NCI-H2171 (cell line): ENCODE results near the gene RASGEF1C.

Experiments
- DNase-seq: peaks from one replicate; lab custom pipeline; 2025; lab: John Stamatoyannopoulos, UW

The RASGEF1C gene

DNA sequence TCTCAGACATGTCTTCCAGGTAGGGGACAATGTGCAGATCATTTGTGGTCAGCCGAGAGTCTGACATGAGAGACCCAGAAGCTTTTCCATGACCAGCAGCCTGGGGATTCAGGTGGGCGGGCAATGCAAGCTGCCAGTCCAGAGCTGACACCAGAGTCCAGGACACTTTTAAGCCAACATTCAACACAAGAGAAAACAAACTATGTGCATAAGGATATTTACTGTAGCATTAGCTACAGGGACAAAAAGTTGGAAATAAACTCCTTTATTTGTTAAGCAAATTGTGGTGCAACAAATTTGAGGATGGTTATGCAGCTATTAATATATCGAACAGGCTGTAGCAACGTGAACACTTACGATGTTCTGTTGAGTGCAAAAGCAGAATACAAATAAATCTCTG is 127.5 kb downstream of the RASGEF1C start:
- DNase-seq, result no peak

DNA sequence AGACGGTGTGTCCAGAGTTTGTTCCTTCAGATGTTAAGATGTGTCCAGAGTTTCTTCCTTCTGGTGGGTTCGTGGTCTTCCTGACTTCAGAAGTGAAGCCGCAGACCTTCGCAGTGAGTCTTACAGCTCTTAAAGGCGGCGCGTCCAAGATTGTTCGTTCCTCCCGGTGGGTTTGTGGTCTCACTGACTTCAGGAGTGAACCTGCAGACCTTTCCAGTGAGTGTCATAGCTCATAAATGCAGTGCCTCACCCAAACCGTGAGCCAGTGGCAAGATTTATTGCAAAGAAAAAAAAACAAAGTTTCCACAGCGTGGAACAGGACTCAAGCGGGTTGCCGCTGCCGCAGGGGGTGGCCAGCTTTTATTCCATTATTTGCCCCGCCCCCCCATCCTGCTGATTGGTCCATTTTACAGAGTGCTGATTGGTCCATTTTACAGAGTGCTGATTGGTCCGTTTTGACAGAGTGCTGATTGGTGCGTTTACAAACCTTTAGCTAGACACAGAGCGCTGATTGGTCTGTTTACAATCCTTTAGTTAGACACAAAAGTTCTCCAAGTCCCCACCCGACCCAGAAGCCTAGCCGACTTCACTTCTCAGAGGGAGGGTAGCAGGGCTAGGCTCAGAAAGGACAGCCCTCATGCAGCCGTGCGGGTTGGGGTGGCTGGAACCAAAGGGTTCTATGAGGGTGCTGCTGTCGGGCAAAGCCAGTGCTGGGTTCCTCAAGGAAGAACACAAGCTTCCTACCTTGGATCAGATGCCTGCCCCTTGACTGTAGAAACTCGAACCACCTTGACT is 128.3 kb downstream of the RASGEF1C start:
- no peak for DNase-seq

GRCh38 chr5:180079702-180080466 is 129.1 kb downstream of the RASGEF1C start:
- DNase-seq, result no peak

- DNase-seq, result no peak
Observed at GRCh38 chr5:180078348-180078747, 130.7 kb downstream of the RASGEF1C start.

DNA sequence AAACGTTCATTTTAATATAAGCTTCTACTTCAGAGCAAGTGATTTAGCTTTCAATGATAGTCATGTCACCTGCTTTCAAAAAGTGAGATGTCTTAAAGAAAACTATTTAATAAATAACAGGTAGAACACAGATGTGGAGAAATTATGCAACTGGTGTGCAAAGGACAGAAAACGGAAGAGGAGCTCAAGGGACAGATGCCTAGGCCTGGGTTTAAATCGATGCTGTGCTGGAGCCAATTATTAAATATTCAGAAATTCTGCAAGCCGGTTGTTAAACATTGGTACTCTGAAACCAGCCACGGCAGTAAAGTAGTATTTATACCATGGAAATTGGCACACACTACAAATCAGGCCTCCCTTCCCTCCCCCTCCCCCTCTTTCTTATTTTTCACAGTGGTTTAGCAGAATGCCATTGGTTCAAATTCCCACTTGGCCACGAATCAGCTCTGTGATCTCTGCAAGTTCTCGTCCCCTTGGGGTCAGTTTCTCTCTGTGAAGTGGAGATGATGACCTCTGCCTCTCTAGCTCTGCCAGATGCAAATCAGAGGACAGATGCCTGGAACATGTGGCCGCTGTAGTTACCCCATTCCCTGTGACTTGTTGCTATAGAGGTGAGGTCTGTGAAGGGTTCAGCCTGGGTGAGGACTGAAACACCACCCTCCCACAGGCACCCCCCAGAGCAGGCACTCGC is 131.3 kb downstream of the RASGEF1C start:
- DNase-seq, result no peak

DNA sequence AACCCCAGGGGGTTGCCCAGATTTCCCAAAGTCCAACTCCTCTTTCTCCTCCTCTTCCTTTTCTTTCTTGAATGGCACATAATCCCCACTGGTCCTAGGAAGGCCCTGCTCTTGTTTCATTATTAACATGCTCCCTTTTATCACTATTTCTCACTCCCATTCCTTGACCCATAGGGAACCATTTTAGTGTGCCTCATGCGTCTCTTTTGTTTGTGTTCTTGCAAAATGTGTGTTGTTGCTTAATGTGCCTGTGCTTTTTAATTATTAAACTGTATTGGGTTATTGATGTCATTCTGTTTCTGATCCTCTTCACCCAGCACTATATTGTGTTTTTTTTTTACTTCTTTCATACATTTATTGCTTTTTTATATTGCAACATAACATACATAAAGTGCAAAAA is 133.3 kb downstream of the RASGEF1C start:
- DNase-seq, result no peak

- DNase-seq, result no peak
Observed at GRCh38 chr5:180074462-180074861, 134.5 kb downstream of the RASGEF1C start.

- no peak for DNase-seq
Observed at GRCh38 chr5:180072556-180072955, 136.5 kb downstream of the RASGEF1C start.

DNA sequence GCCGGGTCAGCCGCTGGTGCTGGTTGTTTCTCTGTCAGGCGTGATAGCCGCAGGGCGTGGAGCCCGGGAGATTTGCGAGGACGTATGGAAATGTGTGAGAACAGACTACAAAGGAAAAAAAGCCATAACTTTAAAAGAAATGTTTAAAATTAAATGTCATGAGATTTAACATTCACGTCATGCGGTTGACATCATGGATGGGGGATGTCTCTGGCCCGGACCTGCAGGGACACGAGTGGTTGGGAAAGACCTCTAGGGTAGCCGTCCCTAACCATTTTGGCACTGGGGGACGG is 136.8 kb downstream of the RASGEF1C start:
- no peak for DNase-seq

GRCh38 chr5:180071531-180072255 is 137.3 kb downstream of the RASGEF1C start, which contains the start of gene RNF130:
Gene RNF130 (minus strand): TSS chr5:180071759. CDS start chr5:180071702, 57 bp downstream.
- DNase-seq, result peak; percentile 66

- no peak for DNase-seq
Observed at GRCh38 chr5:180070756-180071530, 138.1 kb downstream of the RASGEF1C start.

- DNase-seq, result no peak
Observed at GRCh38 chr5:180069589-180070247, 139.3 kb downstream of the RASGEF1C start.

DNA sequence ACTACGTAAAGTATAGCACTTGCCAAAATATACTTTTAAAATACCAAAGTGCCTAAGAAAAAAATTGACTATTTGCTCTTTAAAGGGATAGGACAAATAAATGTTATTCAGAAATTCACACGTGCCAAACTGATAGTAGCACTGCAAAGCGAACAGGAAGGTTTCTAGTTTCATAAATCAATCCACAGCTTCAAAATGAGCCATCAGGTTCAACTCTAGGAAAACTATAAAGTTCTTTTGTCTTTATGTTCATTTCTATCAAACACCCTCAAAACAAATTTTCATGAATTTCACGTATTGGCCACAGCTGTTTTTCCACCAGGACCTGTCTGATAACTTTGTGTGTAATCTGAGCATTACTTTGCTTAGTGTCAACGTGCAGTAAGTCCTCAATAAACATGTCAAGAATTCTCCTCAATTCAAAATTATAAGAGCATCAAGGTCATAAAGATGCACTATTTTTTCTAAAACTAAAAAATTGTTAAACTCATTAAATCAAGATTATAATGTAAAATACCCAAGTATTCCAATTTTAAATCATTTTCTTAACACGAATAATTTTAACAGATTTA is 140.4 kb downstream of the RASGEF1C start:
- no peak for DNase-seq

- DNase-seq, result no peak
Observed at GRCh38 chr5:180067986-180068385, 141.0 kb downstream of the RASGEF1C start.

- DNase-seq, result no peak
Observed at GRCh38 chr5:180060192-180060591, 148.8 kb downstream of the RASGEF1C start.

DNA sequence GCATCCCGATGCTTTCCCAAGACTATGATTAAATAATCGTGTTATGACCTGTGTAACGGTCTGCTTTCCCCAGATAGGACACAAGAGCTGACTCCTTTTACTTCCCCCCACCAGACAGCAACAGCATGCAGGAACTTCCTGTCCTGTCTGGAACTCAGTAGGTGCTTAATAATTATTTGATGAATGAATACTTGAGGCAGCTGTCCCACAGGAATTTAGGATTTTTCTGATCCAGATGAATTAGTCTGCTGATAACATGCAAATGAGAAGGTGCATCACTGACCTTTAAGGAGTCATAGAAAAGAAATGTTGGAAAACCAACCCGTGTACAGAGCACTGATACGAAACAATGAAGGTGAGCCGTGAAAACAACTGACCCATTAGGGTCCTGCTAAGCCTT is 149.7 kb downstream of the RASGEF1C start:
- DNase-seq, result no peak

DNA sequence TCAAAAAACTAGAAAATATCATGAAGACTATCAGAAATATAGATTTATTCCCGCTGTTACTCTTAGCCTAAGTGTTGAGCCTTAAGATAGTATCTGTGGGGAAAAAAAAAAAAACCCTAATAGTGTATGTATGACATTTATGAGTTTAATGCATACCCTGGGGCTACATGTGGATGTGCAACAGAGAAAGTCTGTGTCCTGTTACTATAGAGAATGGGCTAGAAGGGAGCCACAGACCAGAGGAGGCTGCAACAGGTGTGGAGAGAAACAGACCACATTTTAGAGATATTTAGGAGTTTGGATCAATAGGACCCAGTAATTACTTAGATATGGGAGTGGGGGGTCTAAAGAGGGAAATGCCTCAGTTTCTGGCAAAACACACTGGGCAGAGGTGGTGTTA is 152.9 kb downstream of the RASGEF1C start:
- DNase-seq, result no peak

DNA sequence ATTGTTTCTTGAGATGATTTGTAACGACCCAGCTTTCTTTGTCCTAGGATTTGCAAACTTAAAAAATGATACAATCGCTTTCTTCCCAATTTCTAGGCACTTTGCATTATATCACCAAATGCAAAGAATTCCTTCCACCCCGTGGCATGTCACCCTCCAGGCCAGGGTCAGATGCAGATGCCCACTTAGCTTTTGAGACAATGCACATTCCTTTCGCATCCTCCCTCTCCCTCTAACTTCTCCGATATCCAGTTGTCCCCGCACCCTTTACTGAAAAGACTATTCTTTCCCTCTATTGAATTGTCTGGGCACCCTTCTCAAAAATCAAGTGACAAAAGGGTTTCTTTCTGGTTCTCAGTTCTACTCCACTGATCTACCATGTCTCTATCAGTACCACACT is 154.8 kb downstream of the RASGEF1C start:
- DNase-seq, result no peak

DNA sequence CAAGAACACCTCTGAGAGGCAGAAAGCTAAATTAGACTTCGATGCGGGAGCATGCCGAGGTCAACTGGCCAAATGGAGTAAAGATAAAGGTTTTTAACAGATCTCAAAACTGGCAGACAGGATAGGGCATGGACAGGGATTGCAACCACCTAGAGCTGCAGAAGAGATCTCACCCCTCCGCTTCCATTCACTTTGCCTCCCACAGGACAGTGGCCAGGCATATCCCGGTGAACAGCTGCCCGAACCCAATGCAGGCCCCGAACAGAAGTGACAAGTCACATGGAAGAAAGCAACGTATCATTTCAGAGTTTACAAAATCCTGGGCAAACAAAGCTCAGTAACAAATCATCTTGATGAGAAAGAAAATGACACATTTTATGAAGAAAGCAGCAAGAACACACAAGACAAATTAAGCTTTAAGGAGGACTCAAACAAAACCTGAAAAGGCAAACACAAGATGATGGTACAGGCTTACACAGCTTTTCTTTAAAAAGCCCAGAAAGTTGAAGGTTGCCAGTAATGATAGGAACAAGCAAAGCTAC is 155.9 kb downstream of the RASGEF1C start:
- no peak for DNase-seq

GRCh38 chr5:180052211-180052818 is 156.7 kb downstream of the RASGEF1C start:
- no peak for DNase-seq
